Ishikawa (cell line): ENCODE measurements around the gene SMC4.

Source experiments
- CEBPB ChIP-seq: IDR thresholded peaks from 2 replicates; pipeline ENCODE4 v1.6.1; 2012
- CREB1 ChIP-seq: IDR thresholded peaks from 2 replicates; pipeline ENCODE4 v1.6.1; 2012; ENCODE audit warnings: low read depth
- EGR1 ChIP-seq: IDR thresholded peaks from 2 replicates; pipeline ENCODE4 v1.6.1; 2012
- EP300 ChIP-seq: IDR thresholded peaks from 2 replicates; pipeline ENCODE4 v1.6.1; 2012; ENCODE audit warnings: borderline replicate concordance
- RAD21 ChIP-seq: IDR thresholded peaks from 2 replicates; pipeline ENCODE4 v1.6.1; 2012; ENCODE audit warnings: low read depth
- REST ChIP-seq: IDR thresholded peaks from 2 replicates; pipeline ENCODE4 v1.6.1; 2012; ENCODE audit warnings: low read depth, mild to moderate bottlenecking
- TAF1 ChIP-seq: IDR thresholded peaks from 2 replicates; pipeline ENCODE4 v1.6.1; 2012; ENCODE audit warnings: low read depth, mild to moderate bottlenecking
- TEAD4 ChIP-seq: IDR thresholded peaks from 2 replicates; pipeline ENCODE4 v1.6.1; 2012
- USF1 ChIP-seq: IDR thresholded peaks from 2 replicates; pipeline ENCODE4 v1.6.1; 2012
- YY1 ChIP-seq: IDR thresholded peaks from 2 replicates; pipeline ENCODE4 v1.6.1; 2012; ENCODE audit warnings: low read depth
- ZBTB7A ChIP-seq: IDR thresholded peaks from 2 replicates; pipeline ENCODE4 v1.6.1; 2012; ENCODE audit warnings: low read depth

GRCh38 chr3:160368804-160369203 lies 30.6 kb upstream of the SMC4 start:
- TF ChIP-seq REST (no peak), TEAD4 (no peak), CREB1 (no peak), RAD21 (no peak), YY1 (no peak), USF1 (no peak), CEBPB (no peak), EP300 (no peak), EGR1 (no peak), TAF1 (no peak), ZBTB7A (no peak)
